H1 (cell line): ENCODE results near the gene GGA1. TPM values are rescaled to one million over a fixed set of nuclear protein-coding genes. Genes with fewer than 3 reads are reported as not detected.

Source experiments
- CTCF ChIA-PET: fragments of 300-600 bp; sonication (Branson Sonifier 250); formaldehyde crosslinking; loops from one replicate; lab custom pipeline; 2021; ENCODE audit not compliant: partially characterized antibody; lab: Charles Lee
- POLR2A ChIA-PET: fragments of 300-600 bp; sonication (Branson Sonifier 250); formaldehyde crosslinking; loops from one replicate; lab custom pipeline; 2021; ENCODE audit warnings: inconsistent platforms; ENCODE audit not compliant: partially characterized antibody; lab: Charles Lee
- DNase-seq, 2 experiments: peaks; one replicate each; pipeline versions ENCODE4 v3.0.0 to v3.0.0-alpha.2; 2010 to 2022; ENCODE audit warnings: low spot score in 2 of 2, low read depth in 1 of 2, mixed read lengths in 1 of 2
- FAIRE-seq: peaks from 2 replicates; lab custom pipeline; 2011; peaks lifted over from hg19 to GRCh38; lab: Jason Lieb, UNC
- H2AFZ ChIP-seq: 2 replicates; pipeline ENCODE4 v1.8.1; 2012; ENCODE audit warnings: low read length, inconsistent platforms
- H2AK5ac ChIP-seq: 2 replicates; pipeline ENCODE4 v1.6.1; 2013; ENCODE audit warnings: low read depth, low read length
- H2BK120ac ChIP-seq: replicated peaks from 2 replicates; pipeline ENCODE3; 2013; ENCODE audit warnings: low read depth, low read length, inconsistent platforms
- H2BK12ac ChIP-seq: 2 replicates; pipeline ENCODE4 v1.6.1; 2013; ENCODE audit warnings: low read depth, low read length
- H2BK15ac ChIP-seq: 2 replicates; pipeline ENCODE4 v1.6.1; 2013; ENCODE audit warnings: low read length
- H2BK20ac ChIP-seq: 2 replicates; pipeline ENCODE4 v1.6.1; 2013; ENCODE audit warnings: low read length
- H2BK5ac ChIP-seq: 2 replicates; pipeline ENCODE4 v1.6.1; 2013; ENCODE audit warnings: low read depth, low read length
- H3K14ac ChIP-seq: 2 replicates; pipeline ENCODE4 v1.6.1; 2013; ENCODE audit warnings: inconsistent platforms; ENCODE audit not compliant: insufficient read length
- H3K18ac ChIP-seq: 2 replicates; pipeline ENCODE4 v1.6.1; 2013; ENCODE audit warnings: low read length; ENCODE audit errors: extremely low read depth
- H3K23ac ChIP-seq: 2 replicates; pipeline ENCODE4 v1.6.1; 2013; ENCODE audit warnings: inconsistent platforms; ENCODE audit not compliant: insufficient read length
- H3K23me2 ChIP-seq: 2 replicates; pipeline ENCODE4 v1.6.1; 2013; ENCODE audit warnings: low read depth, low read length
- H3K27ac ChIP-seq: 2 replicates; pipeline ENCODE4 v1.6.1; 2011; ENCODE audit warnings: low read depth, low read length, inconsistent platforms
- H3K27me3 ChIP-seq, 4 experiments: replicated peaks in 1 of 4; 1 replicate in 1 of 4; 2 replicates in 3 of 4; pipeline versions ENCODE4 v1.6.1 to v1.8.1; 2011 to 2013; ENCODE audit warnings: low read length in 3 of 4, mild to moderate bottlenecking in 3 of 4, inconsistent platforms in 2 of 4, mixed read lengths in 2 of 4, moderate library complexity in 1 of 4; ENCODE audit not compliant: control insufficient read depth in 3 of 4, insufficient read depth in 3 of 4; ENCODE audit errors: extremely low read depth in 1 of 4
- H3K36me3 ChIP-seq, 4 experiments: 2 replicates each; pipeline versions ENCODE4 v1.6.1 to v1.8.1; 2011 to 2013; ENCODE audit warnings: mild to moderate bottlenecking in 4 of 4, low read length in 3 of 4, moderate library complexity in 2 of 4, control low read depth in 1 of 4, inconsistent platforms in 1 of 4; ENCODE audit not compliant: insufficient read depth in 4 of 4, control insufficient read depth in 2 of 4
- H3K4ac ChIP-seq: replicated peaks from 2 replicates; pipeline ENCODE3; 2013; ENCODE audit warnings: low read length, low read depth, mixed read lengths, inconsistent platforms; ENCODE audit not compliant: insufficient read length
- H3K4me1 ChIP-seq, 4 experiments: replicated peaks in 1 of 4; 1 replicate in 1 of 4; 2 replicates in 3 of 4; pipeline versions ENCODE4 v1.6.1 to v1.8.1; 2011 to 2013; ENCODE audit warnings: low read length in 3 of 4, inconsistent platforms in 2 of 4, mixed read lengths in 1 of 4; ENCODE audit not compliant: insufficient read depth in 4 of 4, control insufficient read depth in 3 of 4
- H3K4me2 ChIP-seq, 2 experiments: 2 replicates each; pipeline versions ENCODE4 v1.6.1 to v1.8.1; 2011 to 2013; ENCODE audit warnings: low read depth in 2 of 2, low read length in 2 of 2, control low read depth in 1 of 2, inconsistent platforms in 1 of 2, mild to moderate bottlenecking in 1 of 2; ENCODE audit not compliant: insufficient read depth in 1 of 2
- H3K4me3 ChIP-seq, 4 experiments: fragments of 200-600, 300-600 bp in 1 of 4; sonication (generic), shearing (Covaris generic), sonication (Bioruptor Twin) in 1 of 4; 2 replicates each; pipeline versions ENCODE4 v1.5.1 to v1.8.1; 2011 to 2016; ENCODE audit warnings: low read length in 4 of 4, low read depth in 3 of 4, control low read depth in 2 of 4, inconsistent platforms in 2 of 4, mild to moderate bottlenecking in 2 of 4, mixed read lengths in 1 of 4, moderate library complexity in 1 of 4; ENCODE audit not compliant: insufficient read depth in 2 of 4; ENCODE audit errors: extremely low read depth in 1 of 4
- H3K56ac ChIP-seq: replicated peaks from 2 replicates; pipeline ENCODE3; 2013; ENCODE audit warnings: low read depth, mild to moderate bottlenecking, mixed read lengths, low read length, inconsistent platforms; ENCODE audit not compliant: insufficient read length
- H3K79me1 ChIP-seq: 2 replicates; pipeline ENCODE4 v1.6.1; 2013; ENCODE audit warnings: low read depth, low read length, control low read depth
- H3K79me2 ChIP-seq, 2 experiments: 2 replicates each; pipeline versions ENCODE4 v1.6.1 to v1.8.1; 2012 to 2013; ENCODE audit warnings: low read length in 2 of 2, mild to moderate bottlenecking in 2 of 2, inconsistent platforms in 1 of 2; ENCODE audit not compliant: insufficient read depth in 2 of 2, control insufficient read depth in 1 of 2
- H3K9ac ChIP-seq, 4 experiments: replicated peaks in 1 of 4; 1 replicate in 1 of 4; 2 replicates in 3 of 4; pipeline versions ENCODE4 v1.6.1 to v1.8.1; 2011 to 2013; ENCODE audit warnings: low read depth in 3 of 4, low read length in 3 of 4, control low read depth in 2 of 4, mild to moderate bottlenecking in 2 of 4, moderate library complexity in 2 of 4, inconsistent platforms in 1 of 4; ENCODE audit errors: extremely low read depth in 1 of 4
- H3K9me3 ChIP-seq, 2 experiments: 2 replicates each; pipeline versions ENCODE4 v1.6.1 to v1.8.1; 2012 to 2013; ENCODE audit warnings: mild to moderate bottlenecking in 2 of 2, moderate library complexity in 2 of 2, control low read depth in 1 of 2, inconsistent platforms in 1 of 2, low read depth in 1 of 2, low read length in 1 of 2, mixed read lengths in 1 of 2; ENCODE audit not compliant: insufficient read depth in 2 of 2
- H4K20me1 ChIP-seq, 2 experiments: replicated peaks in 1 of 2; 2 replicates each; pipeline versions ENCODE3 to v1.8.1; 2011 to 2013; ENCODE audit warnings: inconsistent platforms in 2 of 2, low read length in 2 of 2, mild to moderate bottlenecking in 1 of 2; ENCODE audit not compliant: insufficient read depth in 2 of 2, control insufficient read depth in 1 of 2
- H4K5ac ChIP-seq: 2 replicates; pipeline ENCODE4 v1.6.1; 2013; ENCODE audit warnings: low read length, low read depth, mixed read lengths, inconsistent platforms; ENCODE audit not compliant: insufficient read length
- H4K8ac ChIP-seq: 2 replicates; pipeline ENCODE4 v1.8.0; 2013; ENCODE audit warnings: mild to moderate bottlenecking, moderate library complexity, low read length, inconsistent platforms; ENCODE audit not compliant: insufficient read depth; ENCODE audit errors: extremely low read depth
- H4K91ac ChIP-seq: replicated peaks from 2 replicates; pipeline ENCODE3; 2013; ENCODE audit warnings: low read length, mixed read lengths, inconsistent platforms; ENCODE audit not compliant: insufficient read length
- ATF3 ChIP-seq: IDR thresholded peaks from 2 replicates; pipeline ENCODE4 v1.6.1; 2011; ENCODE audit warnings: low read depth, mild to moderate bottlenecking, low read length; ENCODE audit not compliant: insufficient read depth
- CBX8 ChIP-seq: fragments of 300-800, 300-1000 bp; sonication (generic); IDR thresholded peaks from 2 replicates; pipeline ENCODE4 v1.7.1; 2016; ENCODE audit warnings: low read depth, low read length, borderline replicate concordance
- CEBPB ChIP-seq: IDR thresholded peaks from 2 replicates; pipeline ENCODE4 v1.6.1; 2012; ENCODE audit warnings: low read depth, low read length
- EZH2 ChIP-seq: fragments of 200-600 bp; sonication (generic); IDR thresholded peaks from 2 replicates; pipeline ENCODE4 v1.7.1; 2012; ENCODE audit warnings: low read depth, mild to moderate bottlenecking, moderate library complexity, low read length, inconsistent platforms; ENCODE audit not compliant: severe bottlenecking
- JUND ChIP-seq: IDR thresholded peaks from 2 replicates; pipeline ENCODE4 v1.6.1; 2011; ENCODE audit warnings: mild to moderate bottlenecking, improper control_type of control experiment, low read length
- KDM1A ChIP-seq: fragments of 200-600, 300-600 bp; sonication (generic); IDR thresholded peaks from 2 replicates; pipeline ENCODE4 v1.7.1; 2016; ENCODE audit warnings: mild to moderate bottlenecking, low read length, borderline replicate concordance
- POLR2AphosphoS5 ChIP-seq: IDR thresholded peaks from 2 replicates; pipeline ENCODE4 v1.6.1; 2011; ENCODE audit warnings: low read depth, low read length
- SIRT6 ChIP-seq: IDR thresholded peaks from one replicate; pipeline ENCODE4 v1.7.1; 2012; ENCODE audit warnings: low read length, inconsistent platforms
- USF2 ChIP-seq: IDR thresholded peaks from 2 replicates; pipeline ENCODE4 v1.6.1; 2011; ENCODE audit warnings: low read length, improper control_type of control experiment
- WGBS, 2 experiments: shearing (Covaris generic) in 1 of 2; methylation state at CpG; one replicate each; pipeline versions ENCODE4 v1.1.6 to v1.1.7; 2013 to 2015; ENCODE audit warnings: low lambda C conversion rate in 2 of 2, mixed read lengths in 2 of 2, inconsistent platforms in 1 of 2, low coverage in 1 of 2, missing lambda C conversion rate in 1 of 2; ENCODE audit not compliant: insufficient replicate concordance in 2 of 2, insufficient coverage in 1 of 2, insufficient read length in 1 of 2; ENCODE audit errors: extremely low coverage in 1 of 2, missing lambda C conversion rate in 1 of 2; 5-methylcytosine and 5-hydroxymethylcytosine counted together
- polyA plus RNA-seq, 7 experiments: library from polyadenylated mRNA; depleted of rRNA in 3 of 7; stranded (reverse) in 5 of 7; unstranded in 2 of 7; fragments of >200 nt in 5 of 7; fragments of 200-250 nt in 2 of 7; gene quantifications; 1 replicate in 5 of 7; 2 replicates in 1 of 7; 4 replicates in 1 of 7; pipeline versions ENCODE4 v1.2.1 to v1.2.3, GENCODE V29; 2011 to 2013; ENCODE audit warnings: missing spikeins in 2 of 7, mixed read lengths in 2 of 7
- total RNA-seq: library from RNA; stranded (reverse); fragmentation: NEBNext Ultra II Directional; extraction: Animal tissue kit (Norgen Biotek cat#: 25700); gene quantifications from 2 replicates; pipeline ENCODE4 v1.2.1, GENCODE V29; 2021

Gene GGA1
- total and polyA plus RNA-seq, 2 of the 8 experiments (the other 6 are each of a cell fraction or from before 2014, with no cell fraction given) = 49.3 to 57.2 TPM

- H2BK120ac ChIP-seq = no peak overlapping the region
- peaks cover 0 to 3% (median 0%) of the 10 kb centered on the region in 4 experiments; a peak in 3 of 7 replicates for H3K4me1 ChIP-seq
- peaks cover 14 to 29% (median 20%) of the 10 kb centered on the region in 4 experiments; a peak in 7 of 8 replicates for H3K36me3 ChIP-seq
- H3K27me3 ChIP-seq = no peaks in the 10 kb centered on the region
- no peak overlapping the region for H2BK15ac ChIP-seq
- no peak overlapping the region for H4K5ac ChIP-seq
- no peak overlapping the region for H2BK20ac ChIP-seq
- H3K23ac ChIP-seq = no peak overlapping the region
- no peaks in the 10 kb centered on the region for H3K9me3 ChIP-seq
- no peak overlapping the region for H2AK5ac ChIP-seq
- H2BK12ac ChIP-seq = no peak overlapping the region
- DNase-seq (no peak), FAIRE-seq (no peak)
- H2AFZ ChIP-seq = no peak overlapping the region
- no peak overlapping the region for H3K18ac ChIP-seq
- H3K9ac ChIP-seq = no peak overlapping the region
- H4K20me1 ChIP-seq = peaks cover 0 to 3% of the 10 kb centered on the region in 2 experiments
- H3K14ac ChIP-seq = no peak overlapping the region
- ChIA-PET POLR2A (interaction anchor here (0.7 to 7.6 kb wide), 7 partner anchors 10 to 160 kb away, joined by 3 to 63 read pairs (median 3); partner anchors contain the start of gene GGA1), CTCF (interaction anchor here (0.6 to 7.9 kb wide), 8 partner anchors 12 to 65 kb away, joined by 3 to 49 read pairs (median 6); partner anchors contain the start of gene NOL12)
- no peaks in the 10 kb centered on the region for H3K79me2 ChIP-seq
- H3K56ac ChIP-seq = no peak overlapping the region
- no peak overlapping the region for H4K8ac ChIP-seq
- TF ChIP-seq CBX8 (no peak), CEBPB (no peak), JUND (no peak), ATF3 (no peak), EZH2 (no peak), POLR2AphosphoS5 (no peak), SIRT6 (no peak), USF2 (no peak), KDM1A (no peak)
- TF ChIP-seq, all 59 proteins: peak for 0
- no peak overlapping the region for H4K91ac ChIP-seq
- 0 out of 2 replicates have a peak, but pooled peaks cover 2% of the 10 kb centered on the region for H3K79me1 ChIP-seq
- no peak overlapping the region for H2BK5ac ChIP-seq
- no peak overlapping the region for H3K4ac ChIP-seq
- H3K4me3 ChIP-seq = no peak overlapping the region
- WGBS, 2 experiments = 96% methylated on average over 12 of the region's 12 CpGs; no CpG with 5 or more reads in 1 of the 2 experiments
- H3K4me2 ChIP-seq = no peak overlapping the region
- H3K23me2 ChIP-seq = no peaks in the 10 kb centered on the region
- H3K27ac ChIP-seq = no peak overlapping the region
These were observed 12.8 kb downstream of the GGA1 start for GRCh38 chr22:37621352-37621860.
